Heart left ventricle (tissue), 16 donors: Measurements from ENCODE around the gene GMCL1. TPM values are rescaled to one million over a fixed set of nuclear protein-coding genes. Genes with fewer than 3 reads are reported as not detected.

ENCODE experiments used
- ATAC-seq, 4 donors: fragments of 200-7000 bp; cut with Tn5 transposase; one replicate each; pipeline ENCODE4 v1.9.1; 2020 to 2022; ENCODE audit warnings: moderate library complexity in 4 of 4, mild to moderate bottlenecking in 3 of 4, moderate number of reproducible peaks in 1 of 4
- DNase-seq, 5 donors: peaks; one replicate each; pipeline ENCODE4 v3.0.0-alpha.2; 2020
- H3K27ac ChIP-seq, 12 donors: fragments of 200-600 bp; sonication (generic) in 4 of 12; one replicate each; pipeline versions ENCODE4 v1.5.0 to v1.8.0; 2016 to 2022; ENCODE audit warnings: mild to moderate bottlenecking in 2 of 12
- H3K27me3 ChIP-seq, 9 donors: fragments of 200-600 bp; sonication (generic) in 2 of 9; one replicate each; pipeline versions ENCODE4 v1.5.1 to v1.8.0; 2016 to 2022; ENCODE audit warnings: mild to moderate bottlenecking in 3 of 9
- H3K36me3 ChIP-seq, 9 donors: fragments of 200-600 bp; sonication (generic) in 2 of 9; one replicate each; pipeline versions ENCODE4 v1.5.0 to v1.8.0; 2018 to 2022; ENCODE audit warnings: mild to moderate bottlenecking in 2 of 9
- H3K4me1 ChIP-seq, 12 donors: fragments of 200-600 bp; sonication (generic) in 4 of 12; one replicate each; pipeline versions ENCODE4 v1.5.0 to v1.8.0; 2016 to 2022; ENCODE audit warnings: mild to moderate bottlenecking in 3 of 12
- H3K4me3 ChIP-seq, 12 donors: fragments of 200-600 bp; sonication (generic) in 4 of 12; one replicate each; pipeline versions ENCODE4 v1.5.0 to v1.8.0; 2017 to 2022; ENCODE audit warnings: mild to moderate bottlenecking in 9 of 12, moderate library complexity in 4 of 12
- H3K9me3 ChIP-seq, 12 donors: fragments of 200-600 bp; sonication (generic) in 4 of 12; one replicate each; pipeline versions ENCODE4 v1.5.0 to v1.8.0; 2016 to 2022; ENCODE audit warnings: mild to moderate bottlenecking in 1 of 12
- POLR2A ChIP-seq, 2 donors: fragments of 450-650 bp; IDR thresholded peaks; one replicate each; pipeline ENCODE4 v1.6.1; 2017; ENCODE audit warnings: antibody characterized with exemption in 2 of 2, mild to moderate bottlenecking in 2 of 2, moderate library complexity in 2 of 2
- WGBS, 4 donors: extraction: QIAGEN DNeasy Blood & Tissue Kit in 2 of 4; methylation state at CpG; one replicate each; pipeline versions ENCODE4 v1.1.5 to v1.1.7; 2013 to 2018; 5-methylcytosine and 5-hydroxymethylcytosine counted together
- intact Hi-C, 10 donors: fragments of 100-400 bp; cut with DNase I; formaldehyde crosslinking; loops; one replicate each; pipeline versions ENCODE4 v1.11.1 to v1.14.2; 2022
- polyA plus RNA-seq, 2 donors: library from polyadenylated mRNA; stranded (reverse); fragments of 200-250 nt; gene quantifications; one replicate each; pipeline ENCODE4 v1.2.3, GENCODE V29; 2013
- total RNA-seq, 9 donors: library from RNA; depleted of rRNA in 2 of 9; stranded (reverse); fragments of >200 nt in 2 of 9; fragmentation: NEBNext Ultra II Directional in 3 of 9; extraction: Animal tissue kit (Norgen Biotek cat#: 25700) in 3 of 9; gene quantifications; one replicate each; pipeline versions ENCODE4 v1.1.0 to v1.2.4, GENCODE V29; 2016 to 2023
- TF ChIP-seq, protein P1 (sequence below), 12 donors: fragments of 200-600 bp; sonication (generic) in 4 of 12; IDR thresholded peaks; one replicate each; pipeline versions ENCODE4 v1.5.0 to v1.8.0; 2018 to 2022; ENCODE audit warnings: antibody characterized with exemption in 12 of 12, mild to moderate bottlenecking in 5 of 12
- donor health status: ischemic (EF 13 %, LVEDD 7.1; RV severe dilation, severe dysfunction).
- donor health status: healthy with polysubstance abuse.
- donor health status: DM: no; HTN: yes; CAD: no.
- donor health status: DM: no; HTN: no; CAD: no.
- donor health status: ischemic (EF 25% LVEDD 6.9; RV normal size, moderate dysfunction).
- donor health status: ischemic (EF 25% LVEDD 5.7; RV mildly dilated, moderate dysfunction).
- donor health status: healthy.
- donor health status: DM: yes; HTN: yes; CAD: no.
- donor health status: ischemic (EF 35%, LVEDD 5.7; RV mildly dilated, moderate dysfunction).
- donor health status: nonischemic (EF 11% LVEDD 7.7; RV severe dilation, severe dysfunction).
- donor health status: DM: yes; HTN: yes; CAD: no.
- donor health status: PGD.
- donor health status: ischemic (EF 29% LVEDD 5.4; RV normal size, mild dysfunction).
- donor health status: nonischemic (EF 23%, LVEDD 6.1; RV moderate dilation, normal function).

Gene GMCL1
- total and polyA plus RNA-seq, 11 donors, result 1.8 to 7.2 (median 5.0) TPM

DNA sequence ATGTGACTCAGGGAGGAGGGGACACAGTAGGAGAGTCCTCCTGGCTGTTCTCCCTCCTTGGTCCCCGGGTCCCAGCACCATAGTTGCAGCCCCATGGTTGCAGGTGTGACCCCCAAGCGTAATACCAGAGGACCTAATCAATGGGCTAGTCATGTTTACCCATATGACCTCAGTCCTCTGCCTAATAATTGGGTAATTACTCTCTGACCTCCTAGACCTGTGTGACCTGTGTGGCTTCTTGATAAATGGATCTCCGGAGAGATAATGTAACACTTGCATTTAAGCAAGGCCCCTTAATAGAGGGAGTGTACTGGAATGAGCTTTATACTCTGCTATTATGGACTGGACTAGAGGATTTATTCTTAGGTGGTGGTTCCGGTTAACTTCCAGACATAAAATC lies 32.2 kb upstream of the GMCL1 start:
- Histone ChIP-seq H3K4me3 (no peak overlapping the region), H3K36me3 (peaks cover 0 to 8% (median 0%) of the 10 kb centered on the region in 9 donors), H3K27ac (no peak overlapping the region), H3K27me3 (no peaks in the 10 kb centered on the region), H3K9me3 (no peaks in the 10 kb centered on the region), H3K4me1 (peaks cover 0 to 27% (median 19%) of the 10 kb centered on the region in 12 donors)
- ATAC-seq (no peak), DNase-seq (no peak)
- TF ChIP-seq, protein P1, sequence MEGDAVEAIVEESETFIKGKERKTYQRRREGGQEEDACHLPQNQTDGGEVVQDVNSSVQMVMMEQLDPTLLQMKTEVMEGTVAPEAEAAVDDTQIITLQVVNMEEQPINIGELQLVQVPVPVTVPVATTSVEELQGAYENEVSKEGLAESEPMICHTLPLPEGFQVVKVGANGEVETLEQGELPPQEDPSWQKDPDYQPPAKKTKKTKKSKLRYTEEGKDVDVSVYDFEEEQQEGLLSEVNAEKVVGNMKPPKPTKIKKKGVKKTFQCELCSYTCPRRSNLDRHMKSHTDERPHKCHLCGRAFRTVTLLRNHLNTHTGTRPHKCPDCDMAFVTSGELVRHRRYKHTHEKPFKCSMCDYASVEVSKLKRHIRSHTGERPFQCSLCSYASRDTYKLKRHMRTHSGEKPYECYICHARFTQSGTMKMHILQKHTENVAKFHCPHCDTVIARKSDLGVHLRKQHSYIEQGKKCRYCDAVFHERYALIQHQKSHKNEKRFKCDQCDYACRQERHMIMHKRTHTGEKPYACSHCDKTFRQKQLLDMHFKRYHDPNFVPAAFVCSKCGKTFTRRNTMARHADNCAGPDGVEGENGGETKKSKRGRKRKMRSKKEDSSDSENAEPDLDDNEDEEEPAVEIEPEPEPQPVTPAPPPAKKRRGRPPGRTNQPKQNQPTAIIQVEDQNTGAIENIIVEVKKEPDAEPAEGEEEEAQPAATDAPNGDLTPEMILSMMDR (IDR thresholded peaks at IDR 0.05), result no peak
- TF ChIP-seq POLR2A (IDR thresholded peaks at IDR 0.05), result no peak
- intact Hi-C loops, result loop anchor here in 2 of 10 donors (10.0 kb wide), 1 partner anchor 52 kb away; the partner anchor contains the start of gene ANXA4 (in 2 of the 2)
- 87 to 96% (median 92%) methylated on average over 4 of the region's 4 CpGs for WGBS, 4 donors

DNA sequence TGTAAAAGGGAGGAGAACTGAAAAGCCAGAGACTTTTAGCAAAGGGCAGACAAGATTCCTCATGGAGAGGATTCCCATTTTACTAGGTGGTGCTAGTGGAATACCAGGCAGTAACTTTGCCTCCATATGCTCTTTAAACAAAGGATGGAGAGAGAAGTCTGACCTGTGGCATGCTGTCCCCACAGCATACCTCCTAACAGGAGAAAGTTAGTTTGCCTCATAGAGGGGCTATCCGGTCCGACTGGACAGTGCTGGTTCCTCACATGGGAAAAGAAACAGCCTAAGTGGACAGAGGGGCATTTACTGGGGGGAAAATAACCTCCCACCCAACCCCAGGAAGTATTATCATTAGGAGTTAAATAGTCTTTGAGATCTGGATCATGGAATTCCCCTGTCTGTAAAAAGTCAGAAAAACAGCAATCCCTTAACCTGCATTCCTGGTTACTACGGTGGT lies 31.6 kb upstream of the GMCL1 start:
- Histone ChIP-seq H3K4me3 (peak overlapping the region in 7 of 12 donors; percentile 36 to 58 (median 44)), H3K36me3 (peaks cover 0 to 6% (median 0%) of the 10 kb centered on the region in 9 donors), H3K4me1 (peaks cover 0 to 27% (median 19%) of the 10 kb centered on the region in 12 donors), H3K27ac (peak overlapping the region in 9 of 12 donors; percentile 16 to 73 (median 51)), H3K27me3 (no peaks in the 10 kb centered on the region), H3K9me3 (no peaks in the 10 kb centered on the region)
- WGBS, 4 donors, result 54 to 66% (median 59%) methylated on average over 3 of the region's 3 CpGs
- TF ChIP-seq, protein P1 (IDR thresholded peaks at IDR 0.05), result no peak
- no peak for TF ChIP-seq POLR2A (IDR thresholded peaks at IDR 0.05)
- DNase-seq, result no peak
- ATAC-seq, result no peak
- intact Hi-C loops, result loop anchor here in 2 of 10 donors (10.0 kb wide), 1 partner anchor 53 kb away; the partner anchor contains the start of gene ANXA4 (in 2 of the 2)

DNA sequence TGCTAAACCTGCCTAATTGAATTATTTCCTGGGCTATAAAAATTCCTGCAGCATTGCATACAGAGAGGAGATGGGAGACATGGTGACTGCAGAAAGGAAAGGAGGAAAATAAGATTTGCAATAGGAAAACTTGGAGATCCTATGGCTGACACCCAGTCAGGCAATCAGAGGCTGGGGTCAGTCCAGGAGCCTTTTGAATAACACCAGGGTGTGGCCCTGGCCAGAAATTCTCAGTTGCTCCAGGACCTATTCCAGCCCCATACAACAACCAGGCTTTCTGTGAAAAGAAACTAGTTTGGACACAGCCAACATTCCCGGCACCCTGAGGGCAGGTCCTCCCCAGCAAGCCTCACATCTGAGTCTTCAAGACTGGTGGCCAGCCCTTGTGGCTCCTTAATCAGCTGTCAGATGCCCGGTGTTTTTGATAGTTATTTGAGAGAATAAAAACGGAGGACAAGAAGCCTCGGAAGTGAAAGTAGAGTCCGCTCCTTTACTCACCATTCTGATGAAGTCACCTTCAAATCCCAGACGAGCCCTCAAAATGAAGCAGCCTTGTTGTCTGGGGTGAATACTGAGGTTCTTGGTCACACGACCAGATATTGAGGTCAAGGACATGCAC lies 31.1 kb upstream of the GMCL1 start:
- H3K27ac ChIP-seq, result peak overlapping the region in 11 of 12 donors; percentile 16 to 73 (median 51)
- no peak for TF ChIP-seq POLR2A (IDR thresholded peaks at IDR 0.05)
- TF ChIP-seq, protein P1 (IDR thresholded peaks at IDR 0.05), result no peak
- ATAC-seq (peak; percentile 35 to 79 (median 72)), DNase-seq (peak in 3 of 5 donors; percentile 21 to 31 (median 28))
- H3K27me3 ChIP-seq, result no peaks in the 10 kb centered on the region
- WGBS, 4 donors, result 28 to 43% (median 35%) methylated on average over 7 of the region's 7 CpGs
- H3K36me3 ChIP-seq, result peaks cover 0 to 8% (median 0%) of the 10 kb centered on the region in 9 donors
- peak overlapping the region in 10 of 12 donors; percentile 15 to 58 (median 40) for H3K4me3 ChIP-seq
- peaks cover 0 to 30% (median 19%) of the 10 kb centered on the region in 12 donors for H3K4me1 ChIP-seq
- no peaks in the 10 kb centered on the region for H3K9me3 ChIP-seq
- intact Hi-C loops, result loop anchor here in 2 of 10 donors (10.0 kb wide), 1 partner anchor 54 kb away; the partner anchor contains the start of gene ANXA4 (in 2 of the 2)

DNA sequence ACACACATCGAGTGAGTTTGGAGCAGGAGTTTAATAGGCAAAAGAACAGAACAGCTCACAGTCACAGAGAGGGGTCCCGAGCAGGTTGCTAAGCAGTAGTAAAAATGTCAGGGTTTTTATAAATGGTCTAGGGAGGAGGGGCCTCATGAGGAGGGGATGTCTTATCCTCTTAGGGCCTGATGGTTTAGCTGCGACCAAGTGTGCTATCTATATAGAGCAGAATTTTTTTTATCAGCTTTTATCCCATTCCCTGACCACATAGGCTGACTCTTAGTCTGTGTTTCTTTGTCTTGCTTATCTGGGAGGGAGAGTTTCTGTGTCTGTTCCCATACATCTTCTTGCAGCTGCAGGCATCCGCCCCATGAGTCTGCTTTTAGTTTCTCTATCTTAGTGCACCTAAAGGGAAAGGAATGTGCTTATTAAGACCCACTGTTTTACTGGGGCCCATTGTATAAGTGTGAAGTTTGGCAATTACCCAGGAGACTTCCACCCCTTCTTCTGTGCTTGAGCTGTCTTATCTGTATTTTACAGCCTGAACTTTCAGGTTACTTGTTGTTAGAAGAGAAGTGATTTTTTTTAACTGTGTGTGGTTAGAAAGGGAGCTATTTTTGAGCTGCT lies 30.4 kb upstream of the GMCL1 start:
- H3K27me3 ChIP-seq, result no peaks in the 10 kb centered on the region
- H3K9me3 ChIP-seq, result no peaks in the 10 kb centered on the region
- peak overlapping the region in 10 of 12 donors; percentile 15 to 58 (median 40) for H3K4me3 ChIP-seq
- intact Hi-C loops, result loop anchor here in 2 of 10 donors (10.0 kb wide), 1 partner anchor 54 kb away; the partner anchor contains the start of gene ANXA4 (in 2 of the 2)
- peak in 3 of 4 donors; percentile 5 to 50 (median 34) for ATAC-seq
- peaks cover 0 to 30% (median 19%) of the 10 kb centered on the region in 12 donors for H3K4me1 ChIP-seq
- peaks cover 0 to 5% (median 0%) of the 10 kb centered on the region in 9 donors for H3K36me3 ChIP-seq
- WGBS, 4 donors, result 18 to 33% (median 22%) methylated on average over 4 of the region's 4 CpGs
- TF ChIP-seq, protein P1 (IDR thresholded peaks at IDR 0.05), result no peak
- TF ChIP-seq POLR2A (IDR thresholded peaks at IDR 0.05), result no peak
- no peak for DNase-seq
- H3K27ac ChIP-seq, result peak overlapping the region in 11 of 12 donors; percentile 16 to 73 (median 51)
